NCI-H446 (cell line): ENCODE results near the gene PDLIM4.

Experiments
- DNase-seq, 2 experiments: peaks; one replicate each; lab custom pipeline; 2025; lab: John Stamatoyannopoulos, UW

PDLIM4 gene

GRCh38 chr5:132253452-132254320 is 3.8 kb upstream of the PDLIM4 start:
- no peak for DNase-seq

- DNase-seq: no peak
Observed at GRCh38 chr5:132254321-132254977, 3.0 kb upstream of the PDLIM4 start.

GRCh38 chr5:132256086-132256782 is 1.3 kb upstream of the PDLIM4 start:
- no peak for DNase-seq

GRCh38 chr5:132256783-132257130 is 739 bp upstream of the PDLIM4 start:
- DNase-seq: no peak

- DNase-seq: no peak
Observed at GRCh38 chr5:132258102-132259068, 889 bp downstream of the PDLIM4 start.

GRCh38 chr5:132259069-132259851 is 1.8 kb downstream of the PDLIM4 start:
- DNase-seq: no peak

- no peak for DNase-seq
Observed at GRCh38 chr5:132260051-132260450, 2.6 kb downstream of the PDLIM4 start.

GRCh38 chr5:132260714-132261551 is 3.4 kb downstream of the PDLIM4 start:
- no peak for DNase-seq

- DNase-seq: peak in 1 of 2 experiments; percentile 12
Observed at GRCh38 chr5:132261881-132262845, 4.7 kb downstream of the PDLIM4 start.

- DNase-seq: no peak
Observed at GRCh38 chr5:132262882-132263547, 5.5 kb downstream of the PDLIM4 start.

- DNase-seq: no peak
Observed at GRCh38 chr5:132263548-132264261, 6.2 kb downstream of the PDLIM4 start.

GRCh38 chr5:132264546-132265335 is 7.2 kb downstream of the PDLIM4 start:
- no peak for DNase-seq

GRCh38 chr5:132265336-132266030 is 8.0 kb downstream of the PDLIM4 start:
- peak in 1 of 2 experiments; percentile 42 for DNase-seq

GRCh38 chr5:132266031-132266835 is 8.7 kb downstream of the PDLIM4 start:
- DNase-seq: no peak

- DNase-seq: no peak
Observed at GRCh38 chr5:132266836-132267160, 9.3 kb downstream of the PDLIM4 start.
